Upper lobe of left lung (tissue), 6 donors: Measurements from ENCODE around the gene LEPR. TPM values are rescaled to one million over a fixed set of nuclear protein-coding genes. Genes with fewer than 3 reads are reported as not detected.

Experiments used
- ATAC-seq, 2 donors: fragments of 200-7000 bp; cut with Tn5 transposase; one replicate each; pipeline ENCODE4 v1.9.1; 2022; ENCODE audit warnings: mild to moderate bottlenecking in 2 of 2, moderate library complexity in 2 of 2; ENCODE audit not compliant: low FRiP score in 2 of 2
- DNase-seq, 2 donors: peaks; one replicate each; pipeline ENCODE4 v3.0.0-alpha.2; 2019 to 2020
- H3K27ac ChIP-seq, 4 donors: fragments of 200-600 bp; sonication (generic); one replicate each; pipeline ENCODE4 v1.5.1; 2016 to 2019
- H3K27me3 ChIP-seq, 4 donors: fragments of 200-600 bp; sonication (generic); one replicate each; pipeline ENCODE4 v1.5.1; 2017 to 2019
- H3K36me3 ChIP-seq, 4 donors: fragments of 200-600 bp; sonication (generic); one replicate each; pipeline ENCODE4 v1.5.1; 2016 to 2019
- H3K4me1 ChIP-seq, 4 donors: fragments of 200-600 bp; sonication (generic); one replicate each; pipeline ENCODE4 v1.5.1; 2018 to 2019
- H3K4me3 ChIP-seq, 4 donors: fragments of 200-600 bp; sonication (generic); one replicate each; pipeline ENCODE4 v1.5.1; 2017 to 2019; ENCODE audit warnings: mild to moderate bottlenecking in 2 of 4, moderate library complexity in 1 of 4
- H3K9me3 ChIP-seq, 4 donors: fragments of 200-600 bp; sonication (generic); one replicate each; pipeline ENCODE4 v1.5.1; 2018 to 2019
- EP300 ChIP-seq, 4 donors: sonication (generic); formaldehyde crosslinking; IDR thresholded peaks; one replicate each; pipeline ENCODE4 v1.5.1; 2017; ENCODE audit warnings: antibody characterized with exemption in 4 of 4, control low read depth in 2 of 4
- POLR2A ChIP-seq, 4 donors: fragments of 450-650 bp; IDR thresholded peaks; one replicate each; pipeline ENCODE4 v1.5.1; 2016 to 2017; ENCODE audit warnings: antibody characterized with exemption in 4 of 4, mild to moderate bottlenecking in 2 of 4
- POLR2AphosphoS5 ChIP-seq, 2 donors: sonication (generic); formaldehyde crosslinking; IDR thresholded peaks; one replicate each; pipeline ENCODE4 v1.5.1; 2017; ENCODE audit warnings: antibody characterized with exemption in 2 of 2
- WGBS, 2 donors: methylation state at CpG; one replicate each; pipeline ENCODE4 v1.1.5; 2017 to 2018; 5-methylcytosine and 5-hydroxymethylcytosine counted together
- total RNA-seq, 6 donors: library from RNA; depleted of rRNA in 4 of 6; stranded (reverse); fragments of >200 nt in 4 of 6; gene quantifications; one replicate each; pipeline versions ENCODE4 v1.1.0 to v1.2.1, GENCODE V29; 2016 to 2021
- TF ChIP-seq, protein P1 (sequence below), 6 experiments: fragments of 450-650 bp in 4 of 6; fragments of 200-600 bp in 2 of 6; sonication (generic) in 2 of 6; IDR thresholded peaks; one replicate each; pipeline ENCODE4 v1.5.1; 2016 to 2019; ENCODE audit warnings: antibody characterized with exemption in 6 of 6
- donor health status: DM: no; HTN: no; CAD: no; lungs with moderate emphysema.
- donor health status: DM: no; HTN: yes; CAD: no; lungs with severe emphysema.

LEPR gene
- total RNA-seq, 6 donors from 2014 or later, result 12.8 to 37.3 (median 22.9) TPM

DNA sequence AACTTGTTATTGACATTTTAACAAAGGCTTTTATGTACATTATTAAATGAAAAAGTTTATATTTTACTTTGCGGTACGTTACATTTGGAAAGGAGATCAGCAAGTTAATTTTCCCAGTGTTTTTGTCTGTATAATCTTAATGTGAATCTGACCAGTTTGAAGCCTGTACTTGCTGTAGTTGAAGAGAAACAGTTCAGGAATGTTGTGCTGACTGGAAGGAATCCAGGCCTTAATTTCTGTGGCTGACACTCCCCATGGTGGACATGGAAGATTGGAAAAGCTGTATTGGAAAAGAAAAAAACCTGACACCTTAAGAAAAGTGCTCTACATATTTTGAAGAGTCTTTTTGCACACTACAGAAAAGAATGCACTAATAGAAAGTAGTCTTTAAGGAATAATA is 15.5 kb downstream of the LEPR start:
- peaks cover 0 to 8% (median under 1%) of the 10 kb centered on the region in 4 donors for H3K4me1 ChIP-seq
- no peak overlapping the region for H3K4me3 ChIP-seq
- no peak overlapping the region for H3K27ac ChIP-seq
- H3K9me3 ChIP-seq, result no peaks in the 10 kb centered on the region
- ATAC-seq (no peak), DNase-seq (no peak)
- TF ChIP-seq POLR2AphosphoS5 (IDR thresholded peaks at IDR 0.05), result no peak
- no peak for TF ChIP-seq POLR2A (IDR thresholded peaks at IDR 0.05)
- TF ChIP-seq EP300 (IDR thresholded peaks at IDR 0.05), result no peak
- TF ChIP-seq, protein P1, sequence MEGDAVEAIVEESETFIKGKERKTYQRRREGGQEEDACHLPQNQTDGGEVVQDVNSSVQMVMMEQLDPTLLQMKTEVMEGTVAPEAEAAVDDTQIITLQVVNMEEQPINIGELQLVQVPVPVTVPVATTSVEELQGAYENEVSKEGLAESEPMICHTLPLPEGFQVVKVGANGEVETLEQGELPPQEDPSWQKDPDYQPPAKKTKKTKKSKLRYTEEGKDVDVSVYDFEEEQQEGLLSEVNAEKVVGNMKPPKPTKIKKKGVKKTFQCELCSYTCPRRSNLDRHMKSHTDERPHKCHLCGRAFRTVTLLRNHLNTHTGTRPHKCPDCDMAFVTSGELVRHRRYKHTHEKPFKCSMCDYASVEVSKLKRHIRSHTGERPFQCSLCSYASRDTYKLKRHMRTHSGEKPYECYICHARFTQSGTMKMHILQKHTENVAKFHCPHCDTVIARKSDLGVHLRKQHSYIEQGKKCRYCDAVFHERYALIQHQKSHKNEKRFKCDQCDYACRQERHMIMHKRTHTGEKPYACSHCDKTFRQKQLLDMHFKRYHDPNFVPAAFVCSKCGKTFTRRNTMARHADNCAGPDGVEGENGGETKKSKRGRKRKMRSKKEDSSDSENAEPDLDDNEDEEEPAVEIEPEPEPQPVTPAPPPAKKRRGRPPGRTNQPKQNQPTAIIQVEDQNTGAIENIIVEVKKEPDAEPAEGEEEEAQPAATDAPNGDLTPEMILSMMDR (IDR thresholded peaks at IDR 0.05), result no peak
- H3K36me3 ChIP-seq, result peaks cover 0 to 27% (median 4%) of the 10 kb centered on the region in 4 donors
- WGBS, 2 donors, result 72 to 81% methylated on average over 2 of the region's 2 CpGs
- no peaks in the 10 kb centered on the region for H3K27me3 ChIP-seq

DNA sequence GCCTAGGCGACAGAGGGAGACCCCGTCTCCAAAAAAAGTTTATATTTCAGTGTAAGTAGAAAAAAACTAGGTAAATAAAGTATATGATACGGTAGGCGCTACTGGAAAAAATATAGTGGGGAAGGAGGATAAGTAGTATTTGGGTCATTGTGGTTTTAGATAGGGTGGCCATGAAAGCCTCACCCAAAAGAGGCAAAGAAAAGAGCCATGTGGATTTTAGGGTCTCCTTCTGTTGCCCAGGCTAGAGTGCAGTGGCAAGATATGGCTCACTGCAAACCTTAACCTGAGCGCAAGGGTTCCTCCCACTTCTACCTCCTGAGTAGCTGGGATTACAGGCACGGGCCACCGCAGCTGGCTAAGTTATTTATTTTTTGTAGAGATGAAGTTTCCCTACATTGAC is 17.1 kb downstream of the LEPR start:
- Histone ChIP-seq H3K27me3 (no peaks in the 10 kb centered on the region), H3K9me3 (no peaks in the 10 kb centered on the region), H3K4me1 (peaks cover 0 to 2% (median 0%) of the 10 kb centered on the region in 4 donors), H3K4me3 (no peak overlapping the region), H3K27ac (no peak overlapping the region), H3K36me3 (peaks cover 0 to 14% (median 2%) of the 10 kb centered on the region in 4 donors)
- ATAC-seq, result no peak
- no peak for DNase-seq
- TF ChIP-seq EP300 (IDR thresholded peaks at IDR 0.05), result no peak
- TF ChIP-seq POLR2AphosphoS5 (IDR thresholded peaks at IDR 0.05), result no peak
- TF ChIP-seq POLR2A (IDR thresholded peaks at IDR 0.05), result no peak
- TF ChIP-seq, protein P1 (IDR thresholded peaks at IDR 0.05), result no peak
- 94 to 95% methylated on average over 7 of the region's 7 CpGs for WGBS, 2 donors

DNA sequence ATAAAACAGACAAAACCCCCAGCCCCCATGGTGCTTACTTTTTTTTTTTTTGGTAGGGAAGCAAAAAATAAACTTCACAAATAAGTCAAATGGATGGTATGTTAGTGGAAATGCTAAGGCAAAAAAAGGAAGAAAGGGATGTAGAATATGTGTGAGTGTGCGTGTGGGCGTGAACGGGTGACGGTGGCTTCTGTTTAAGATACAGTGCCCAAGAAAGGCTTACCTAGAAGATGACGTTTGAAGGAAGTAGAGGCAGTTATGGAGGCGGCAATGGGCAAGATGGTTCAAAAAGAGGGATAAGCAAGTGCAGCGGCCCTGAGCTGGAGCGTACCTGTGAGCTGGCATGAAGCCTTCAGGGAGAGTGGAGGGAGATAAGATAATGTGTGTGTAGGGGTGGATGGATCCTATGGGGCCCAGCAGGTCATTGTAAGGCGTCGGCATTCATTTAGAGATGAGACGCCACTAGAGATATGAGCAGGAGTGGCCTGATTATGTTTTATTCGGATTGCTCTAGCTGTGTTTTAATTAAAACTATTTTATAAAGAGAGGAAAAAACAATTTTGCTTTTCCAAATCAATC is 19.9 kb downstream of the LEPR start:
- no peak overlapping the region for H3K27ac ChIP-seq
- 65 to 74% methylated on average over 12 of the region's 12 CpGs for WGBS, 2 donors

DNA sequence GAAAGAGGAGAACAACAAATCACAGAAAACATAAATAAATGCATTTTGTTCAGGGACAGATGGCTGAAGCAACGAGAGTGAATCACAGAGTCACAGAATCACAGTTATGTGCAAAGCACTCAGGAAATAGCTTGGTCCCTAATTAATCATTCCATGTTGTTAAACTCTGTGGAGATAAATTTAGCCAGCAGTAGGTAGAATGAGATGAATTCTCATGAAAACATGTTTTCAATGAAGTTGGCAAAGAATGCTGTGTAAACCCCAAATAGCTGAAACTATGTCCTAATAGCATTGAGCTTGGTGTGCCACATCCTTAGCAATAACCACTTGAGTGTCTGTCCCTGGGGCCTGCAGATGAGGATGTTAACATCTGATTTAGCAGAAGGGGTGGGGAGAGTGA is 20.4 kb downstream of the LEPR start:
- 46 to 49% methylated on average over 1 of the region's 1 CpG for WGBS, 2 donors
- no peak overlapping the region for H3K27ac ChIP-seq
- peaks cover 0 to 2% (median 0%) of the 10 kb centered on the region in 4 donors for H3K4me1 ChIP-seq
- no peak for TF ChIP-seq POLR2AphosphoS5 (IDR thresholded peaks at IDR 0.05)
- no peak for TF ChIP-seq POLR2A (IDR thresholded peaks at IDR 0.05)
- TF ChIP-seq, protein P1 (IDR thresholded peaks at IDR 0.05), result no peak
- no peak for TF ChIP-seq EP300 (IDR thresholded peaks at IDR 0.05)
- H3K27me3 ChIP-seq, result no peaks in the 10 kb centered on the region
- ATAC-seq (no peak), DNase-seq (no peak)
- H3K4me3 ChIP-seq, result no peak overlapping the region
- no peaks in the 10 kb centered on the region for H3K9me3 ChIP-seq
- H3K36me3 ChIP-seq, result no peaks in the 10 kb centered on the region

More for the DNA sequence above, 19.9 kb downstream of the LEPR start:
- Histone ChIP-seq H3K27me3 (no peaks in the 10 kb centered on the region), H3K9me3 (no peaks in the 10 kb centered on the region), H3K4me1 (peaks cover 0 to 2% (median 0%) of the 10 kb centered on the region in 4 donors), H3K36me3 (no peaks in the 10 kb centered on the region), H3K4me3 (no peak overlapping the region)
- ATAC-seq (no peak), DNase-seq (no peak)
- no peak for TF ChIP-seq EP300 (IDR thresholded peaks at IDR 0.05)
- no peak for TF ChIP-seq POLR2A (IDR thresholded peaks at IDR 0.05)
- no peak for TF ChIP-seq POLR2AphosphoS5 (IDR thresholded peaks at IDR 0.05)
- TF ChIP-seq, protein P1 (IDR thresholded peaks at IDR 0.05), result no peak

DNA sequence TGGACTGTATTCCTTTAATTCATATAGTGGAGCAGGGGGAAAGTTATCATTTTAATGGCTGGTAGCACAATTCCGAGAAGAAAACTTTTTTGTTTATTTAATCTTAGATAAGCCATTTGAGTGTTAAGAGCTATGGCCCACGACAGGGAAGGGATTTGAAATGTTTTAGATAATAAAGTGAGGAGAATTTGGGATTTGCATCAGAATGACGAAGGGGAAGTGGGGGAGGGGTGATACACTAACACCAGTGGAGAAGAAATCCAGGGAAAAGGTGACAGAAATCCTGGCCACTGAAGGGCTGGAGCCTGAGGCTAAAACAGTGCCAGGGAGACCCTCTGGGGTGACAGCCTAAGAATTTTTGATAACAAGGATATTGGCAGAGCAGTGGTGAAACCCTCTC is 21.0 kb downstream of the LEPR start:
- TF ChIP-seq POLR2A (IDR thresholded peaks at IDR 0.05), result no peak
- no peak for TF ChIP-seq POLR2AphosphoS5 (IDR thresholded peaks at IDR 0.05)
- TF ChIP-seq EP300 (IDR thresholded peaks at IDR 0.05), result no peak
- TF ChIP-seq, protein P1 (IDR thresholded peaks at IDR 0.05), result no peak
- no peak for ATAC-seq
- WGBS, 2 donors, result 32 to 46% methylated on average over 3 of the region's 3 CpGs

More for the DNA sequence above, 21.0 kb downstream of the LEPR start:
- Histone ChIP-seq H3K4me3 (no peak overlapping the region), H3K27ac (no peak overlapping the region), H3K27me3 (no peaks in the 10 kb centered on the region), H3K9me3 (no peaks in the 10 kb centered on the region), H3K36me3 (no peaks in the 10 kb centered on the region), H3K4me1 (peaks cover 0 to 2% (median 0%) of the 10 kb centered on the region in 4 donors)
- DNase-seq, result no peak
